Keratinocyte (primary cell): Measurements from ENCODE around the gene TK2. TPM values are rescaled to one million over a fixed set of nuclear protein-coding genes. Genes with fewer than 3 reads are reported as not detected.

ENCODE experiments used
- DNase-seq: peaks from one replicate; pipeline ENCODE4 v3.0.0-alpha.2; 2011; ENCODE audit warnings: low read depth, missing footprints, low spot score
- FAIRE-seq: peaks from 2 replicates; lab custom pipeline; 2011; peaks lifted over from hg19 to GRCh38; lab: Jason Lieb, UNC
- H2AFZ ChIP-seq: 2 replicates; pipeline ENCODE4 v1.6.0; 2012; ENCODE audit warnings: low read length, control low read depth, inconsistent platforms; ENCODE audit not compliant: control insufficient read depth
- H3K27ac ChIP-seq: 2 replicates; pipeline ENCODE4 v1.5.1; 2011; ENCODE audit warnings: low read length; ENCODE audit not compliant: control insufficient read depth, insufficient read depth
- H3K27me3 ChIP-seq: 3 replicates; pipeline ENCODE4 v1.6.0; 2011; ENCODE audit warnings: low read length; ENCODE audit not compliant: control insufficient read depth, insufficient read depth; ENCODE audit errors: extremely low read depth
- H3K36me3 ChIP-seq, 2 experiments: 2 replicates in 1 of 2; 3 replicates in 1 of 2; pipeline ENCODE4 v1.5.1; 2011; ENCODE audit warnings: low read length in 2 of 2, mild to moderate bottlenecking in 1 of 2; ENCODE audit not compliant: control insufficient read depth in 2 of 2, insufficient read depth in 2 of 2; ENCODE audit errors: extremely low read depth in 1 of 2
- H3K4me1 ChIP-seq: 3 replicates; pipeline ENCODE4 v1.5.1; 2011; ENCODE audit warnings: low read length; ENCODE audit not compliant: control insufficient read depth, insufficient read depth; ENCODE audit errors: extremely low read depth
- H3K4me2 ChIP-seq: 3 replicates; pipeline ENCODE4 v1.6.0; 2011; ENCODE audit warnings: low read depth, low read length; ENCODE audit not compliant: control insufficient read depth, insufficient read depth; ENCODE audit errors: extremely low read depth
- H3K4me3 ChIP-seq, 3 experiments: fragments of 200-600 bp in 1 of 3; sonication (generic) in 1 of 3; 2 replicates in 2 of 3; 3 replicates in 1 of 3; pipeline ENCODE4 v1.5.1; 2011 to 2016; ENCODE audit warnings: low read length in 3 of 3, mild to moderate bottlenecking in 3 of 3, control low read depth in 2 of 3, inconsistent platforms in 1 of 3, low read depth in 1 of 3, mixed read lengths in 1 of 3, mixed run types in 1 of 3, moderate library complexity in 1 of 3; ENCODE audit not compliant: control insufficient read depth in 2 of 3, insufficient read depth in 2 of 3; ENCODE audit errors: extremely low read depth in 1 of 3
- H3K79me2 ChIP-seq: 2 replicates; pipeline ENCODE4 v1.6.0; 2012; ENCODE audit warnings: low read length; ENCODE audit not compliant: control insufficient read depth, insufficient read depth
- H3K9ac ChIP-seq: 3 replicates; pipeline ENCODE4 v1.6.0; 2011; ENCODE audit warnings: low read length; ENCODE audit not compliant: control insufficient read depth, insufficient read depth; ENCODE audit errors: extremely low read depth
- H3K9me1 ChIP-seq: 3 replicates; pipeline ENCODE4 v1.6.0; 2011; ENCODE audit warnings: low read length; ENCODE audit not compliant: control insufficient read depth, insufficient read depth; ENCODE audit errors: extremely low read depth
- H3K9me3 ChIP-seq: 2 replicates; pipeline ENCODE4 v1.5.1; 2012; ENCODE audit warnings: low read depth, low read length; ENCODE audit not compliant: control insufficient read depth
- H4K20me1 ChIP-seq: 3 replicates; pipeline ENCODE4 v1.6.0; 2011; ENCODE audit warnings: low read length; ENCODE audit not compliant: control insufficient read depth, insufficient read depth; ENCODE audit errors: extremely low read depth
- CTCF ChIP-seq, 3 experiments: IDR thresholded peaks in 1 of 3; conservative IDR thresholded peaks in 1 of 3; optimal IDR thresholded peaks in 1 of 3; 2 replicates in 2 of 3; 3 replicates in 1 of 3; pipeline versions ENCODE3 to v1.5.1; 2011; ENCODE audit warnings: low read length in 3 of 3, mild to moderate bottlenecking in 3 of 3, moderate library complexity in 2 of 3, control low read depth in 1 of 3, inconsistent platforms in 1 of 3; ENCODE audit not compliant: insufficient read depth in 2 of 3; ENCODE audit errors: extremely low read depth in 1 of 3
- EZH2 ChIP-seq: IDR thresholded peaks from one replicate; pipeline ENCODE4 v1.6.1; 2012; ENCODE audit warnings: inconsistent platforms, mild to moderate bottlenecking, low read length, moderate library complexity
- dilution Hi-C: fragments of 300-500 bp; cut with MboI; formaldehyde crosslinking; loops from one replicate; pipeline ENCODE4 v1.7.0; 2020; ENCODE audit warnings: low sequenced_read_pairs; ENCODE audit not compliant: extremely low pct_ligation_motif_present
- polyA plus RNA-seq, 5 experiments: library from polyadenylated mRNA; depleted of rRNA in 3 of 5; stranded (reverse) in 3 of 5; stranded (forward) in 1 of 5; unstranded in 1 of 5; fragments of >200 nt; gene quantifications; 1 replicate in 1 of 5; 2 replicates in 3 of 5; 3 replicates in 1 of 5; pipeline versions ENCODE4 v1.2.1 to v1.2.3, GENCODE V29; 2011 to 2012; ENCODE audit warnings: missing spikeins in 2 of 5, low read depth in 1 of 5, low replicate concordance in 1 of 5

The TK2 gene
- polyA plus RNA-seq, 1 donor (not counting 4 experiments of a cell fraction or from before 2014, with no cell fraction given), result 19.7 TPM

GRCh38 chr16:66581246-66581952, 31.5 kb upstream of the TK2 start:
- Histone ChIP-seq H3K27me3 (peaks cover 21% of the 10 kb centered on the region), H2AFZ (no peak overlapping the region), H3K4me1 (peaks cover 14% of the 10 kb centered on the region), H3K4me2 (no peak overlapping the region), H3K27ac (no peak overlapping the region), H3K9me1 (no peaks in the 10 kb centered on the region), H4K20me1 (no peaks in the 10 kb centered on the region), H3K36me3 (no peaks in the 10 kb centered on the region), H3K9ac (no peak overlapping the region), H3K4me3 (no peak overlapping the region), H3K79me2 (no peaks in the 10 kb centered on the region), H3K9me3 (no peaks in the 10 kb centered on the region)
- FAIRE-seq (no peak), DNase-seq (no peak)
- dilution Hi-C loops, result no loop called here
- TF ChIP-seq EZH2 (no peak), CTCF (optimal IDR thresholded peaks at IDR 0.05 in 1 of 3, IDR thresholded peaks at IDR 0.05 in 1 of 3, conservative IDR thresholded peaks at IDR 0.05 in 1 of 3; ENCODE audit: extremely low read depth in 1 of 3, insufficient read depth in 2 of 3, low read length in 3 of 3) (no peak)

- no peaks in the 10 kb centered on the region for H3K79me2 ChIP-seq
- no peak overlapping the region for H3K4me2 ChIP-seq
- no peaks in the 10 kb centered on the region for H4K20me1 ChIP-seq
- no peaks in the 10 kb centered on the region for H3K9me1 ChIP-seq
- no peaks in the 10 kb centered on the region for H3K36me3 ChIP-seq
- peaks cover 14% of the 10 kb centered on the region for H3K4me1 ChIP-seq
- no peak overlapping the region for H3K9ac ChIP-seq
- H3K27ac ChIP-seq, result no peak overlapping the region
- H3K27me3 ChIP-seq, result peaks cover 21% of the 10 kb centered on the region
- no peaks in the 10 kb centered on the region for H3K9me3 ChIP-seq
- peak; percentile 76 for FAIRE-seq
- no peak overlapping the region for H3K4me3 ChIP-seq
- dilution Hi-C loops, result no loop called here
- no peak for DNase-seq
- TF ChIP-seq EZH2, result no peak
- peak in 1 of 3 experiments; percentile 14 for TF ChIP-seq CTCF (optimal IDR thresholded peaks at IDR 0.05 in 1 of 3, IDR thresholded peaks at IDR 0.05 in 1 of 3, conservative IDR thresholded peaks at IDR 0.05 in 1 of 3; ENCODE audit: extremely low read depth in 1 of 3, insufficient read depth in 2 of 3, low read length in 3 of 3)
- H2AFZ ChIP-seq, result no peak overlapping the region
Observed at GRCh38 chr16:66580605-66581209, 30.8 kb upstream of the TK2 start.
